ENCODE data around the gene PPL.

The PPL gene

GRCh38 chr16:4836727-4837126 is 100.2 kb downstream of the PPL start:
- in situ Hi-C loops (cut with HindIII; ENCODE audit: low sequenced_read_pairs) = no loop called here

GRCh38 chr16:4833584-4833983 is 103.4 kb downstream of the PPL start:
- in situ Hi-C loops (cut with HindIII; ENCODE audit: low sequenced_read_pairs) = no loop called here

GRCh38 chr16:4832698-4833343 is 104.1 kb downstream of the PPL start:
- in situ Hi-C loops (cut with HindIII; ENCODE audit: low sequenced_read_pairs) = no loop called here
